Keratinocyte (primary cell): ENCODE results near the gene CPLANE2.
"Not testable (repeated sequence)": the region's sequence is repeated elsewhere in the genome, so short reads cannot be mapped to it uniquely, and the experiment has no call there.

Experiments used
- CTCF ChIP-seq, 3 experiments: IDR thresholded peaks in 1 of 3; conservative IDR thresholded peaks in 1 of 3; optimal IDR thresholded peaks in 1 of 3; 2 replicates in 2 of 3; 3 replicates in 1 of 3; pipeline versions ENCODE3 to v1.5.1; 2011; ENCODE audit warnings: low read length in 3 of 3, mild to moderate bottlenecking in 3 of 3, moderate library complexity in 2 of 3, control low read depth in 1 of 3, inconsistent platforms in 1 of 3; ENCODE audit not compliant: insufficient read depth in 2 of 3; ENCODE audit errors: extremely low read depth in 1 of 3
- EZH2 ChIP-seq: IDR thresholded peaks from one replicate; pipeline ENCODE4 v1.6.1; 2012; ENCODE audit warnings: inconsistent platforms, mild to moderate bottlenecking, low read length, moderate library complexity

DNA sequence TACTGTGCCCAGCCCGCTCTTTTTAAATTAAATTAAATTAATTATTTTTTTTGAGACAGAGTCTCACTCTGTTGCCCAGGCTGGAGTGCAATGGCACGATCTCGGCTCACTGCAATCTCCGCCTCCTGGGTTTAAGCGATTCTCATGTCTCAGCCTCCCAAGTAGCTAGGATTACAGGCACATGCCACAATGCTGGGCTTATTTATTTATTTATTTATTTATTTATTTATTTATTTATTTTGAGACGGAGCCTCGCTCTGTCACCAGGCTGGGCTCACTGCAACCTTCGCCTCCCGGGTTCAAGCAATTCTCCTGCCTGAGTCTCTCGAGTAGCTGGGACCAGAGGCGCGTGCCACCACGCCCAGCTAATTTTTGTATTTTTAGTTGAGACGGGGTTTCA lies 14.3 kb downstream of the CPLANE2 start:
- TF ChIP-seq CTCF (optimal IDR thresholded peaks at IDR 0.05 in 1 of 3, IDR thresholded peaks at IDR 0.05 in 1 of 3, conservative IDR thresholded peaks at IDR 0.05 in 1 of 3; ENCODE audit: extremely low read depth in 1 of 3, insufficient read depth in 2 of 3, low read length in 3 of 3); EZH2: not testable (repeated sequence)
